Measurements from ENCODE around the gene PLAU. TPM values are rescaled to one million over a fixed set of nuclear protein-coding genes. Genes with fewer than 3 reads are reported as not detected.

Gene PLAU
- total RNA-seq, 4 donors from 2014 or later, result 6.4 to 11.2 (median 9.9) TPM

DNA sequence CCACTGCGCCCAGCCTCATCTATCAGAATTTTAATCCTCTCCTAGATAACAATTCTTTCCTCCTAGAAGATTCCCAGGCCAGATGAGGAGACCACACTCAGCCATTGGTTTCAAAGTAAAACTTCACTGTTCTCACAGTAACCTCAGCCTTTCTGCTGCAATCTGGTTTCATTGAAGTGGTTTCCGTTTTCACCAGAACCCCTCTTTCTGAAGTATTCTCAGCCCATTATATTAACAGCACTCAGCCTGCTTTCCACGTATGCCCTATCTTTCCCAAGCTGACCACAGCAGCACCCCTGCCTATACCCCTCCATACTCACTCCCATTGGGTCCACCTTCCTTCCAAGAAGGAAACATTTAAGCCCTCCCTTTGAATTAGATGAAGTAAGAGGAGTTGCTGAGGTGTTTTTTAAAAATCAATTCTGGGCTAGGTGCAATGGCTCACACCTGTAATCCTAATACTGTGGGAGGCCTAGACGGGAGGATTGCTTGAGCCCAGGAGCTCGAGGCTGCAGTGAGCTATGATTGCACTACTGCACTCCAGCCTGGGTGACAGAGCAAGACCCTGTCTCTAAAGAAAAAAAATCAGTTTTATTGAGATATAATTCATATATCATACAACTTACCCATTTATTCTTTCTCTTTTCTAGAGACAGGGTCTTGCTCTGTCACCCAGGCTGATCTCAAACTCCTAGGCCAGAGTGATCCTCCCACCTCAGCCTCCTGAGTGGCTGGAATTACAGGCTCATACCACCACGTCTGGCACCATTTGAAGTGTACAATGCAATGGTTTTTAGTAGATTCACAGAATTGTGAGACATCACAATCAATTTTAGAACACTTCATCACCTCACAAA, 11.3 kb downstream of the PLAU start:
- TF ChIP-seq CTCF (IDR thresholded peaks at IDR 0.05; ENCODE audit: low read depth), result no peak

GRCh38 chr10:73922864-73923133, 11.9 kb downstream of the PLAU start:
- TF ChIP-seq CTCF (IDR thresholded peaks at IDR 0.05; ENCODE audit: low read depth), result no peak

DNA sequence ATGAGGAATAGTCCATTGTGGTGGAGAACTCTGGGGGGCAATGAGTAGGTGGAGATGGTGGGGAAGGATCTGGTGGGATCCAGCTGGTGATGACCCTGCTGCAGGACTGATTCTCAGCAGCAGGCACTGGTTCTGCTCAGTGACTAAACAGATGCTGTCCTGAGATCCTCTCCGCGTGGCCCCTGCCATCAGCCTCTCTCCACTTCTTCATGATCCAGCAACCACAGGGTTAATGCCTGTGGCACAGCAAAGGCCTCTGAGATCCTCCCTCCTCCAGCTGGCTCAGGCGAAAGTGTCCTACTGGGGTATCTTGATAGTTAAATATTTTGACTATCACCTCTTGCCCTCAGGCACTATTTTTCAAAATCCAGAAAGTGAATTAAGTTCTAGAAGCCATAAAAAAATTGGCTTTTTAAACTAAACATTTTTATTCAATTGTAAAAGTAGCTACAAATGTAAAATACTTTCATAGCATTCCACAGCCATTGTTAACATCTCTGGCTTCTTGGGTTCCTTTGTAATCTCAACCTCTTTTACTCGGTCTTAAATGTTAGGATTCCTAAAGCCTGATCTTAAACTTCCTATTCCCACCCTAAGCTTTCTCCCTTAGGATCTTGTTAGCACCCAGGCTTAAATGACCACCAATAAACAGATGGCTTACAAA, 13.1 kb downstream of the PLAU start:
- TF ChIP-seq CTCF (IDR thresholded peaks at IDR 0.05; ENCODE audit: low read depth), result no peak

- no peak for TF ChIP-seq CTCF (IDR thresholded peaks at IDR 0.05; ENCODE audit: low read depth)
These were observed 14.0 kb downstream of the PLAU start for GRCh38 chr10:73924935-73925334.

GRCh38 chr10:73925539-73925938, 14.6 kb downstream of the PLAU start:
- no peak for TF ChIP-seq CTCF (IDR thresholded peaks at IDR 0.05; ENCODE audit: low read depth)

GRCh38 chr10:73926152-73926764, 15.3 kb downstream of the PLAU start:
- no peak for TF ChIP-seq CTCF (IDR thresholded peaks at IDR 0.05; ENCODE audit: low read depth)

All from subcutaneous adipose tissue (tissue), 4 donors.